PC-3 (cell line): ENCODE results near the gene FANCE. TPM values are rescaled to one million over a fixed set of nuclear protein-coding genes. Genes with fewer than 3 reads are reported as not detected.
A peak's percentile ranks its signal among the peaks of the same experiment; 100 is the strongest.

ENCODE experiments used
- ATAC-seq: fragments of 200-7000 bp; cut with Tn5 transposase; 2 replicates; pipeline ENCODE4 v1.9.1; 2020; ENCODE audit warnings: mild to moderate bottlenecking, moderate library complexity
- BruUV-seq: library from RNA; stranded (reverse); fragments of 400-500 nt; replicated peaks from 2 replicates; lab custom pipeline; 2021; lab: Mats Ljungman, UMichigan
- CTCF ChIA-PET: fragments of 300-600 bp; sonication (Branson Sonifier 250); formaldehyde crosslinking; loops from one replicate; lab custom pipeline; 2022; ENCODE audit warnings: antibody characterized with exemption; lab: Charles Lee
- POLR2A ChIA-PET: fragments of 300-600 bp; sonication (Branson Sonifier 250); formaldehyde crosslinking; loops from one replicate; lab custom pipeline; 2022; ENCODE audit warnings: antibody characterized with exemption; ENCODE audit not compliant: unreplicated experiment; lab: Charles Lee
- DNase-seq: peaks from one replicate; pipeline ENCODE4 v3.0.0-alpha.2; 2015
- H2AFZ ChIP-seq: fragments of 300-600 bp; sonication (generic); 2 replicates; pipeline ENCODE4 v1.6.0; 2016; ENCODE audit warnings: antibody characterized with exemption, low read length
- H3F3A ChIP-seq: fragments of 300-600 bp; sonication (generic); one replicate; pipeline ENCODE4 v1.6.0; 2017; ENCODE audit warnings: antibody characterized with exemption, low read length, control low read depth, mild to moderate bottlenecking; ENCODE audit not compliant: unreplicated experiment
- H3K27ac ChIP-seq: fragments of 300-600 bp; sonication (generic); 2 replicates; pipeline ENCODE4 v1.5.1; 2016; ENCODE audit warnings: mild to moderate bottlenecking, low read length
- H3K27me3 ChIP-seq: fragments of 300-600 bp; sonication (generic); 2 replicates; pipeline ENCODE4 v1.6.1; 2016; ENCODE audit warnings: low read length, mixed read lengths
- H3K36me3 ChIP-seq: fragments of 300-600 bp; sonication (generic); 2 replicates; pipeline ENCODE4 v1.6.1; 2016; ENCODE audit warnings: low read depth, mixed run types, low read length, mixed read lengths
- H3K4me1 ChIP-seq: fragments of 300-600 bp; sonication (generic); 2 replicates; pipeline ENCODE4 v1.5.1; 2016; ENCODE audit warnings: low read length; ENCODE audit not compliant: insufficient read depth
- H3K4me2 ChIP-seq: fragments of 300-600 bp; sonication (generic); 2 replicates; pipeline ENCODE4 v1.6.0; 2016; ENCODE audit warnings: low read length
- H3K4me3 ChIP-seq: fragments of 300-600 bp; sonication (generic); 2 replicates; pipeline ENCODE4 v1.5.1; 2016; ENCODE audit warnings: mild to moderate bottlenecking, low read length, mixed read lengths
- H3K79me2 ChIP-seq: fragments of 300-600 bp; sonication (generic); 2 replicates; pipeline ENCODE4 v1.6.1; 2017; ENCODE audit warnings: low read length, mixed read lengths
- H3K9ac ChIP-seq: fragments of 300-600 bp; sonication (generic); 2 replicates; pipeline ENCODE4 v1.6.0; 2016; ENCODE audit warnings: mild to moderate bottlenecking, low read length
- H3K9me2 ChIP-seq: fragments of 300-600 bp; sonication (generic); replicated peaks from 2 replicates; pipeline ENCODE4 v1.6.1; 2016; ENCODE audit warnings: mixed run types, low read length, mixed read lengths
- H3K9me3 ChIP-seq: fragments of 300-600 bp; sonication (generic); 2 replicates; pipeline ENCODE4 v1.6.1; 2016; ENCODE audit warnings: low read length, mixed read lengths
- H4K20me1 ChIP-seq: fragments of 300-600 bp; sonication (generic); 2 replicates; pipeline ENCODE4 v1.6.1; 2016; ENCODE audit warnings: low read length, mixed read lengths
- EZH2 ChIP-seq: fragments of 300-600 bp; sonication (generic); IDR thresholded peaks from one replicate; pipeline ENCODE4 v1.6.1; 2017; ENCODE audit warnings: antibody characterized with exemption, mild to moderate bottlenecking, low read length; ENCODE audit not compliant: unreplicated experiment
- EZH2phosphoT487 ChIP-seq: fragments of 300-600 bp; sonication (generic); IDR thresholded peaks from 2 replicates; pipeline ENCODE4 v1.6.1; 2018; ENCODE audit warnings: mild to moderate bottlenecking, antibody characterized with exemption, low read length, borderline replicate concordance
- intact Hi-C: fragments of 100-400 bp; cut with micrococcal nuclease; formaldehyde crosslinking; loops from 2 replicates; pipeline ENCODE4 v1.9.0; 2023
- total RNA-seq: library from RNA; depleted of rRNA; stranded (reverse); fragments of >200 nt; gene quantifications from 2 replicates; pipeline ENCODE4 v1.2.3, GENCODE V29; 2014
- TF ChIP-seq, protein P1 (sequence below): fragments of 300-600 bp; sonication (generic); conservative IDR thresholded peaks from 2 replicates; pipeline ENCODE4 v1.5.1; 2017; ENCODE audit warnings: antibody characterized with exemption, low read depth, mild to moderate bottlenecking, low read length

Gene FANCE
- total RNA-seq, 1 experiment from 2014 or later: 13.8 TPM

DNA sequence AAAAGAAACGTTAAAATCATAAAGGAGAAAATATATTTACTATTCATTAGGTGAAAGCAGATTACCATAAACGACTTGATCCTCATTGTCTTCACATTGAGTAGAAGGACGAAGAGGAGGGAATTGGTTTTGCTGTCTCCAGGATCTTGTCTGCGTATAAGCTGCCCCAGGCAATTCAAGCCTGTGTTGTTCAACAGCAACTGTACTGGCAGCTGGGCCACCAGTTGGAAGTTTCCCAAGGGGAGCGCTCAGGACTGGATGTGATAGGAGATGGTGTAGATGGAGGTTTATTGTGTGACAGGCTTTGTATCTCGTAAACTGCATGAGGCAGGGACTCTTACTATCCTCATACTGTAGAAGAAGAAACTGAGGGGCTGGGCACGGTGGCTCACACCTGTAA, 3.9 kb upstream of the FANCE start:
- H3K79me2 ChIP-seq: peaks cover 6% of the 10 kb centered on the region
- H3K9me2 ChIP-seq: no peaks in the 10 kb centered on the region
- CTCF ChIA-PET: interaction anchor here (0.6 to 1.2 kb wide), 2 partner anchors 106 to 155 kb away, joined by 3 to 5 read pairs; no protein-coding TSS in a partner anchor
- POLR2A ChIA-PET: no interaction called here
- BruUV-seq: no TSS peak
- no peaks in the 10 kb centered on the region for H3K27me3 ChIP-seq
- no peak for TF ChIP-seq EZH2
- TF ChIP-seq, protein P1, sequence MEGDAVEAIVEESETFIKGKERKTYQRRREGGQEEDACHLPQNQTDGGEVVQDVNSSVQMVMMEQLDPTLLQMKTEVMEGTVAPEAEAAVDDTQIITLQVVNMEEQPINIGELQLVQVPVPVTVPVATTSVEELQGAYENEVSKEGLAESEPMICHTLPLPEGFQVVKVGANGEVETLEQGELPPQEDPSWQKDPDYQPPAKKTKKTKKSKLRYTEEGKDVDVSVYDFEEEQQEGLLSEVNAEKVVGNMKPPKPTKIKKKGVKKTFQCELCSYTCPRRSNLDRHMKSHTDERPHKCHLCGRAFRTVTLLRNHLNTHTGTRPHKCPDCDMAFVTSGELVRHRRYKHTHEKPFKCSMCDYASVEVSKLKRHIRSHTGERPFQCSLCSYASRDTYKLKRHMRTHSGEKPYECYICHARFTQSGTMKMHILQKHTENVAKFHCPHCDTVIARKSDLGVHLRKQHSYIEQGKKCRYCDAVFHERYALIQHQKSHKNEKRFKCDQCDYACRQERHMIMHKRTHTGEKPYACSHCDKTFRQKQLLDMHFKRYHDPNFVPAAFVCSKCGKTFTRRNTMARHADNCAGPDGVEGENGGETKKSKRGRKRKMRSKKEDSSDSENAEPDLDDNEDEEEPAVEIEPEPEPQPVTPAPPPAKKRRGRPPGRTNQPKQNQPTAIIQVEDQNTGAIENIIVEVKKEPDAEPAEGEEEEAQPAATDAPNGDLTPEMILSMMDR: no peak
- TF ChIP-seq EZH2phosphoT487: no peak
- peaks cover 11% of the 10 kb centered on the region for H3K4me1 ChIP-seq
- DNase-seq (no peak), ATAC-seq (no peak)
- intact Hi-C loops: no loop called here
- no peaks in the 10 kb centered on the region for H3F3A ChIP-seq
- no peaks in the 10 kb centered on the region for H4K20me1 ChIP-seq
- H2AFZ ChIP-seq: no peak overlapping the region
- no peaks in the 10 kb centered on the region for H3K9me3 ChIP-seq
- no peak overlapping the region for H3K4me2 ChIP-seq
- no peak overlapping the region for H3K9ac ChIP-seq
- no peak overlapping the region for H3K4me3 ChIP-seq
- no peak overlapping the region for H3K27ac ChIP-seq
- H3K36me3 ChIP-seq: no peaks in the 10 kb centered on the region

- no peaks in the 10 kb centered on the region for H3K36me3 ChIP-seq
- no peaks in the 10 kb centered on the region for H4K20me1 ChIP-seq
- 0 out of 2 replicates have a peak overlapping the region, but pooled peaks have one; percentile 19 for H2AFZ ChIP-seq
- no peak overlapping the region for H3K4me3 ChIP-seq
- no peaks in the 10 kb centered on the region for H3K27me3 ChIP-seq
- BruUV-seq: no TSS peak
- H3K27ac ChIP-seq: peak overlapping the region; percentile 39
- intact Hi-C loops: loop anchor here (1.0 kb wide), 3 partner anchors 34 to 152 kb away; partner anchors contain the start of genes DEF6 and PPARD
- peaks cover 18% of the 10 kb centered on the region for H3K79me2 ChIP-seq
- no peaks in the 10 kb centered on the region for H3K9me2 ChIP-seq
- ChIA-PET CTCF (interaction anchor here (0.8 to 1.5 kb wide), 7 partner anchors 18 to 131 kb away, joined by 3 to 29 read pairs (median 4); partner anchors contain the start of genes PPARD and RPL10A), POLR2A (interaction anchor here (0.5 to 0.6 kb wide), 2 partner anchors 68 to 1032 kb away, joined by 4 to 14 read pairs; no protein-coding TSS in a partner anchor)
- peak overlapping the region; percentile 5; the same call in 1 of the 2 replicates for H3K9ac ChIP-seq
- no peaks in the 10 kb centered on the region for H3K9me3 ChIP-seq
- DNase-seq: peak; percentile 91
- H3K4me2 ChIP-seq: 0 out of 2 replicates have a peak overlapping the region, but pooled peaks have one; percentile 26
- no peak for TF ChIP-seq EZH2phosphoT487
- TF ChIP-seq EZH2: no peak
- TF ChIP-seq, protein P1: peak; percentile 80
- H3F3A ChIP-seq: no peaks in the 10 kb centered on the region
- ATAC-seq: peak; percentile 70
- peaks cover 19% of the 10 kb centered on the region for H3K4me1 ChIP-seq
Measured at GRCh38 chr6:35449287-35449881, 2.8 kb upstream of the FANCE start.
